Vagina (tissue), 2 donors: Measurements from ENCODE around the gene IFRD1. TPM values are rescaled to one million over a fixed set of nuclear protein-coding genes. Genes with fewer than 3 reads are reported as not detected.
A peak's percentile ranks its signal among the peaks of the same experiment; 100 is the strongest.

ENCODE experiments used
- DNase-seq, 2 donors: peaks; one replicate each; pipeline ENCODE4 v3.0.0-alpha.2; 2017; ENCODE audit errors: extremely low spot score in 2 of 2
- H3K27ac ChIP-seq: fragments of 200-600 bp; sonication (generic); one replicate; pipeline ENCODE4 v1.5.1; 2019
- H3K27me3 ChIP-seq: fragments of 200-600 bp; sonication (generic); one replicate; pipeline ENCODE4 v1.5.1; 2019
- H3K36me3 ChIP-seq, 2 donors: fragments of 200-600 bp; sonication (generic); one replicate each; pipeline ENCODE4 v1.5.1; 2017 to 2019
- H3K4me1 ChIP-seq: fragments of 200-600 bp; sonication (generic); one replicate; pipeline ENCODE4 v1.5.1; 2019
- H3K4me3 ChIP-seq, 2 donors: fragments of 200-600 bp; sonication (generic); 1 replicate in 1 of 2; 2 replicates in 1 of 2; pipeline ENCODE4 v1.5.1; 2016 to 2019
- H3K9me3 ChIP-seq: fragments of 200-600 bp; sonication (generic); one replicate; pipeline ENCODE4 v1.5.1; 2019
- CTCF ChIP-seq, 3 experiments: fragments of 450-650 bp in 2 of 3; fragments of 200-600 bp in 1 of 3; sonication (generic) in 1 of 3; IDR thresholded peaks; one replicate each; pipeline ENCODE4 v1.5.1; 2017 to 2019; ENCODE audit warnings: antibody characterized with exemption in 3 of 3, mild to moderate bottlenecking in 2 of 3, moderate library complexity in 2 of 3
- POLR2A ChIP-seq, 2 donors: fragments of 450-650 bp; IDR thresholded peaks; one replicate each; pipeline ENCODE4 v1.6.1; 2017; ENCODE audit warnings: antibody characterized with exemption in 2 of 2, mild to moderate bottlenecking in 2 of 2, moderate library complexity in 2 of 2
- POLR2AphosphoS5 ChIP-seq, 2 donors: sonication (generic); formaldehyde crosslinking; IDR thresholded peaks; one replicate each; pipeline ENCODE4 v1.9.0; 2017; ENCODE audit warnings: antibody characterized with exemption in 2 of 2, mild to moderate bottlenecking in 2 of 2, low read depth in 1 of 2; ENCODE audit not compliant: insufficient read depth in 1 of 2
- intact Hi-C: fragments of 100-400 bp; cut with DNase I; formaldehyde crosslinking; loops from one replicate; pipeline ENCODE4 v1.15.1; 2023
- total RNA-seq: library from RNA; depleted of rRNA; stranded (reverse); fragments of >200 nt; gene quantifications from one replicate; pipeline ENCODE4 v1.2.3, GENCODE V29; 2016

The IFRD1 gene
- total RNA-seq, 1 donor from 2014 or later: 70.2 TPM

DNA sequence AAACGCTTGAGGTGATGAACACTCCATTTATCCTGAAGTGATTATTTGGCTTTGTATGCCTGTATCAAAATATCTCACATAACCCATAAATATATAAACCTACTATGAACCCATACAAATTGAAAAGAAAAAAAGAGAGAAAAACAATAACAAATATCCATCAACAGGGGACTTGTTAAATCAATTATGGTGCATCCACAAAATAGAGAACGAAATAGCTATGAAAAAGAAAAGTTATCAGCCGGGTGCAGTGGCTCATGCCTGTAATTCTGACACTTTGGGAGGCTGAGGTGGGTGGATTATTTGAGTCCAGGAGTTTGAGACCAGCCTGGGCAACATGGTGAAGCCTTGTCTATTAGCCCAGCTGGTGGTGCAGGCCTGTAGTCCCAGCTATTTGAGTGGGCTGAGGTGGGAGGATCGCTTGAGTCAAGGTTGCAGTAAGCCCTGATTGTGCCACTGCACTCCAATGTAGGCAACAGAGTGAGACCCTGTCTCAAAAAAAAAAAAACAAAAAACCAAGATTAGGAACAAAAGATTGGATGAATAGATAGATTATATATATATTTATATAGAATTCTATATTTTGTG lies 30.6 kb upstream of the IFRD1 start:
- Histone ChIP-seq H3K4me1 (peaks cover 34% of the 10 kb centered on the region), H3K27me3 (no peaks in the 10 kb centered on the region), H3K36me3 (no peaks in the 10 kb centered on the region), H3K9me3 (no peaks in the 10 kb centered on the region), H3K4me3 (no peak overlapping the region), H3K27ac (no peak overlapping the region)
- no peak for DNase-seq
- intact Hi-C loops: no loop called here
- no peak for TF ChIP-seq POLR2AphosphoS5 (IDR thresholded peaks at IDR 0.05; ENCODE audit: insufficient read depth in 1 of 2, low read depth in 1 of 2)
- no peak for TF ChIP-seq POLR2A (IDR thresholded peaks at IDR 0.05)
- TF ChIP-seq CTCF (IDR thresholded peaks at IDR 0.05): no peak

GRCh38 chr7:112420236-112420861 lies 29.9 kb upstream of the IFRD1 start:
- peaks cover 34% of the 10 kb centered on the region for H3K4me1 ChIP-seq
- H3K36me3 ChIP-seq: no peaks in the 10 kb centered on the region
- no peak overlapping the region for H3K4me3 ChIP-seq
- no peak overlapping the region for H3K27ac ChIP-seq
- DNase-seq: no peak
- no peaks in the 10 kb centered on the region for H3K9me3 ChIP-seq
- intact Hi-C loops: no loop called here
- no peak for TF ChIP-seq POLR2A (IDR thresholded peaks at IDR 0.05)
- H3K27me3 ChIP-seq: no peaks in the 10 kb centered on the region

GRCh38 chr7:112421666-112422486 lies 28.4 kb upstream of the IFRD1 start:
- Histone ChIP-seq H3K36me3 (no peaks in the 10 kb centered on the region), H3K9me3 (no peaks in the 10 kb centered on the region), H3K27me3 (no peaks in the 10 kb centered on the region), H3K4me3 (no peak overlapping the region), H3K4me1 (peaks cover 34% of the 10 kb centered on the region), H3K27ac (no peak overlapping the region)
- intact Hi-C loops: no loop called here
- TF ChIP-seq CTCF (IDR thresholded peaks at IDR 0.05): no peak
- TF ChIP-seq POLR2AphosphoS5 (IDR thresholded peaks at IDR 0.05; ENCODE audit: insufficient read depth in 1 of 2, low read depth in 1 of 2): no peak
- no peak for TF ChIP-seq POLR2A (IDR thresholded peaks at IDR 0.05)
- no peak for DNase-seq

- Histone ChIP-seq H3K36me3 (no peaks in the 10 kb centered on the region), H3K27ac (no peak overlapping the region), H3K27me3 (no peaks in the 10 kb centered on the region), H3K4me1 (peaks cover 34% of the 10 kb centered on the region), H3K9me3 (no peaks in the 10 kb centered on the region), H3K4me3 (no peak overlapping the region)
- no peak for DNase-seq
- intact Hi-C loops: no loop called here
- no peak for TF ChIP-seq POLR2A (IDR thresholded peaks at IDR 0.05)
- peak in 1 of 2 donors; percentile 50 for TF ChIP-seq POLR2AphosphoS5 (IDR thresholded peaks at IDR 0.05; ENCODE audit: insufficient read depth in 1 of 2, low read depth in 1 of 2)
Measured at GRCh38 chr7:112422842-112423496, 27.3 kb upstream of the IFRD1 start.

DNA sequence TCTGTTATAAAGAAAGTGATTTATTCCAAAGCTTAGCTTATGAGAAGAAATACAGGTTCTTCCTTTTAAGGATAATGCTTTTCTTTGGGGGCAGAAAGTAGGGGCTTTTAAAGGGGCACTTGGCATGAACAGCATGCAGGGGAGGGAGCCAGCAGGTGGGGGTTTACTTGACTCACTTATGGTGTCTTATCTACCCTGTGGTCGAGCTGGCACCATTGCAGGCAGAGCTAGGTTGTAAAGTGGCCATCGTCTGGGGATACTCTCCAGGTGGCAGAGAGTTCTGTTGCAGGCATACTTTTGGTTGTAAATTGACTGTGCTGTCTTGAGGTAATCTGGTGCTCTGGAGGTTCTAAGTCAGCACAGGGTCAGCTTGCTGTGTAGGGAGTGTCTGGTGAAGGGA lies 26.3 kb upstream of the IFRD1 start:
- Histone ChIP-seq H3K27ac (no peak overlapping the region), H3K4me1 (peaks cover 34% of the 10 kb centered on the region), H3K4me3 (no peak overlapping the region), H3K27me3 (no peaks in the 10 kb centered on the region), H3K36me3 (no peaks in the 10 kb centered on the region), H3K9me3 (no peaks in the 10 kb centered on the region)
- TF ChIP-seq POLR2A (IDR thresholded peaks at IDR 0.05) (no peak), POLR2AphosphoS5 (IDR thresholded peaks at IDR 0.05; ENCODE audit: insufficient read depth in 1 of 2, low read depth in 1 of 2) (no peak)
- DNase-seq: no peak
- intact Hi-C loops: no loop called here

DNA sequence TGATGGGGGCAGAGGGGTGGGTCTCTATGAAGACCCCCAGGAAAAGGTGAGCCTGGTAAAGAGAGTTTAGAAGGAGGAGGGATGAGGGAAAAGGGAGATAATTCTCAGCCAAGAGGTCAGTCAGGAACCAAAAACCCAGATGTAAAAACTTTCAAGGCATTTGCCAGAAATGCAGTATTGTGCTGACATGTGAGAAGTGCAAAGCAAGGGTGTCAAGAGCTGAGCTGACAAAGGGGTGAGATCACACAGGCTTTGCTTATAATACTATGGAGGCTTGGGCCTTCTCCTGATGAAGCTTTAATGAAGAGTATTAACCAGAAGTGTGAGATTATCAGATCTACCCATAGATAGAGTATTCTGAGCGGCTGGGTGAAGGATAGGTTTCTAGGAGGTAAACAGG lies 22.3 kb upstream of the IFRD1 start:
- intact Hi-C loops: no loop called here

More for the DNA sequence above, 22.3 kb upstream of the IFRD1 start:
- no peaks in the 10 kb centered on the region for H3K27me3 ChIP-seq
- DNase-seq: no peak
- no peak overlapping the region for H3K4me3 ChIP-seq
- H3K4me1 ChIP-seq: peaks cover 6% of the 10 kb centered on the region
- no peaks in the 10 kb centered on the region for H3K9me3 ChIP-seq
- TF ChIP-seq CTCF (IDR thresholded peaks at IDR 0.05) (no peak), POLR2AphosphoS5 (IDR thresholded peaks at IDR 0.05; ENCODE audit: insufficient read depth in 1 of 2, low read depth in 1 of 2) (no peak), POLR2A (IDR thresholded peaks at IDR 0.05) (no peak)
- no peak overlapping the region for H3K27ac ChIP-seq
- H3K36me3 ChIP-seq: no peaks in the 10 kb centered on the region
